Inflammatory macrophage treated with lipopolysaccharide for 1 hour (primary cell): ENCODE measurements around the gene CEPT1.
A peak's percentile ranks its signal among the peaks of the same experiment; 100 is the strongest.

ENCODE experiments used
- DNase-seq, 2 donors: peaks; one replicate each; pipeline ENCODE4 v3.0.0-alpha.2; 2020 to 2022

CEPT1 gene

GRCh38 chr1:111193712-111194480, 53.9 kb downstream of the CEPT1 start:
- no peak for DNase-seq

- no peak for DNase-seq
Measured at GRCh38 chr1:111195002-111195684, 55.1 kb downstream of the CEPT1 start.

GRCh38 chr1:111196213-111196612, 56.2 kb downstream of the CEPT1 start:
- DNase-seq, result no peak

- peak in 1 of 2 donors; percentile 69 for DNase-seq
Measured at GRCh38 chr1:111197598-111198284, 57.7 kb downstream of the CEPT1 start.

- DNase-seq, result no peak
Measured at GRCh38 chr1:111198836-111199235, 58.8 kb downstream of the CEPT1 start.

- no peak for DNase-seq
Measured at GRCh38 chr1:111199329-111199728, 59.3 kb downstream of the CEPT1 start.

- DNase-seq, result peak; percentile 94 to 98
Measured at GRCh38 chr1:111199881-111200801, 60.1 kb downstream of the CEPT1 start, which contains the start of gene DENND2D. DENND2D (minus strand) TSS chr1:111200646; CDS start chr1:111200459, 187 bp downstream.

GRCh38 chr1:111200802-111201161, 60.8 kb downstream of the CEPT1 start:
- DNase-seq, result no peak

- peak in 1 of 2 donors; percentile 41 for DNase-seq
Measured at GRCh38 chr1:111201275-111202090, 61.5 kb downstream of the CEPT1 start.

GRCh38 chr1:111202366-111202706, 62.3 kb downstream of the CEPT1 start:
- DNase-seq, result no peak

GRCh38 chr1:111202707-111203623, 62.9 kb downstream of the CEPT1 start:
- DNase-seq, result peak in 1 of 2 donors; percentile 42

GRCh38 chr1:111203681-111204200, 63.7 kb downstream of the CEPT1 start:
- DNase-seq, result peak in 1 of 2 donors; percentile 76

GRCh38 chr1:111204201-111204982, 64.4 kb downstream of the CEPT1 start:
- no peak for DNase-seq

GRCh38 chr1:111204983-111205713, 65.1 kb downstream of the CEPT1 start:
- peak; percentile 56 to 59 for DNase-seq

- peak; percentile 79 to 87 for DNase-seq
Measured at GRCh38 chr1:111205714-111206050, 65.7 kb downstream of the CEPT1 start.

- no peak for DNase-seq
Measured at GRCh38 chr1:111208921-111209320, 68.9 kb downstream of the CEPT1 start.

GRCh38 chr1:111209622-111210021, 69.6 kb downstream of the CEPT1 start:
- no peak for DNase-seq

GRCh38 chr1:111211921-111212320, 71.9 kb downstream of the CEPT1 start:
- no peak for DNase-seq
